A549 (cell line): ENCODE results near the gene PPP2R2C.

ENCODE experiments used
- CTCF ChIP-seq: fragments of >200 bp; sonication (Bioruptor Twin); formaldehyde crosslinking; IDR thresholded peaks from 3 replicates; pipeline ENCODE4 v1.5.1; 2016
- EP300 ChIP-seq, 2 experiments: fragments of >200 bp; sonication (Bioruptor Twin); formaldehyde crosslinking; IDR thresholded peaks; 2 replicates in 1 of 2; 3 replicates in 1 of 2; pipeline ENCODE4 v1.6.1; 2016 to 2017
- MAZ ChIP-seq: fragments of 150-350 bp; IDR thresholded peaks from 2 replicates; pipeline ENCODE4 v1.6.1; 2014; ENCODE audit warnings: antibody characterized with exemption, low read depth, low read length, borderline replicate concordance
- NFE2L2 ChIP-seq: fragments of 150-350 bp; conservative IDR thresholded peaks from 2 replicates; pipeline ENCODE4 v1.6.1; 2014; ENCODE audit warnings: low read length
- NR3C1 ChIP-seq: fragments of >200 bp; sonication (Bioruptor Twin); formaldehyde crosslinking; IDR thresholded peaks from 3 replicates; pipeline ENCODE4 v1.6.1; 2017
- POLR2A ChIP-seq: IDR thresholded peaks from 2 replicates; pipeline ENCODE4 v1.6.1; 2012; ENCODE audit warnings: mild to moderate bottlenecking, low read length
- RAD21 ChIP-seq, 2 experiments: fragments of >200 bp in 1 of 2; sonication (Bioruptor Twin) in 1 of 2; formaldehyde crosslinking in 1 of 2; IDR thresholded peaks in 1 of 2; conservative IDR thresholded peaks in 1 of 2; 2 replicates in 1 of 2; 3 replicates in 1 of 2; pipeline ENCODE4 v1.6.1; 2012 to 2018; ENCODE audit warnings: inconsistent platforms in 1 of 2
- ZSCAN20 ChIP-seq: fragments of 250-450 bp; sonication (Bioruptor Pico); IDR thresholded peaks from 2 replicates; pipeline ENCODE4 v1.8.0; 2022; ENCODE audit warnings: mild to moderate bottlenecking, moderate library complexity

DNA sequence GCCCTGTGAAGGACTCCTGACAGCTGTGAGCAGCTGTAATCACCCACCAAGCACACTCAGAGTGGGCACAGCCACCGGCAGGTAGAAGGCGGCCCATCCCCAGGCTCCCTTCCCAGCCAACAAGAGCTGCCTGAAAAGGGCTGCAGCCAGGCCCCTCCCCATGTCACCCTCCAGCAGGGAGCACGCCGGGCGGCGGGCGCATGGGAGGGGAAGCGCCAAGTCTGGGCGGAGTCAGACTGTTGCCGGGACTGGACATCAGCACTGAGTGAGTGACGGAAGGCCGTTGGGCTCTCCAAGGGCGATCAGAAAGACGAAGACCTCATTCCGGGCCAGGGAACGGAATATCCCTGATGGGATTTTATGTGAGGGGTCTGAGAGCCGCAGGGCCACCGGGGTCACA lies 82.1 kb downstream of the PPP2R2C start:
- no peak for TF ChIP-seq NFE2L2
- TF ChIP-seq POLR2A: no peak
- no peak for TF ChIP-seq RAD21 (conservative IDR thresholded peaks at IDR 0.05 in 1 of 2, IDR thresholded peaks at IDR 0.05 in 1 of 2)
- no peak for TF ChIP-seq ZSCAN20 (CRISPR knock-in tag)
- TF ChIP-seq NR3C1: no peak
- no peak for TF ChIP-seq EP300 (IDR thresholded peaks at IDR 0.05)
- no peak for TF ChIP-seq CTCF
- no peak for TF ChIP-seq MAZ
